B cell (primary cell): ENCODE results near the gene GALNT18.

Experiments used
- CTCF ChIP-seq: fragments of 200-600 bp; IDR thresholded peaks from one replicate; pipeline ENCODE4 v1.8.0; 2022; ENCODE audit warnings: antibody characterized with exemption, mild to moderate bottlenecking
- EZH2 ChIP-seq: IDR thresholded peaks from 2 replicates; pipeline ENCODE4 v1.6.1; 2012; ENCODE audit warnings: borderline replicate concordance, low read depth, mild to moderate bottlenecking, moderate library complexity, low read length; ENCODE audit not compliant: insufficient read depth, poor library complexity, severe bottlenecking

- TF ChIP-seq CTCF (no peak), EZH2 (no peak)
Observed at GRCh38 chr11:11668274-11668673, 46.5 kb upstream of the GALNT18 start.
